IMR-90 (cell line): Measurements from ENCODE around the gene DNM2. TPM values are rescaled to one million over a fixed set of nuclear protein-coding genes. Genes with fewer than 3 reads are reported as not detected.

ENCODE experiments used
- ATAC-seq: fragments of 200-7000 bp; cut with Tn5 transposase; 2 replicates; pipeline ENCODE4 v1.9.1; 2020; ENCODE audit warnings: low read depth, mild to moderate bottlenecking, moderate library complexity
- BruUV-seq: library from RNA; stranded (reverse); fragments of 400-500 nt; replicated peaks from 2 replicates; lab custom pipeline; 2021; lab: Mats Ljungman, UMichigan
- CTCF ChIA-PET: fragments of 300-600 bp; formaldehyde crosslinking; extraction: SDS; loops from one replicate; lab custom pipeline; 2021; ENCODE audit warnings: antibody characterized with exemption; lab: Yijun Ruan, JAX
- POLR2A ChIA-PET: fragments of 300-600 bp; sonication (Branson Sonifier 250); formaldehyde crosslinking; loops from one replicate; lab custom pipeline; 2022; ENCODE audit warnings: antibody characterized with exemption; ENCODE audit not compliant: unreplicated experiment; lab: Charles Lee
- DNase-seq: peaks from one replicate; pipeline ENCODE4 v3.0.0; 2013
- H2AFZ ChIP-seq: replicated peaks from 2 replicates; pipeline ENCODE3; 2013; ENCODE audit warnings: low read length, mild to moderate bottlenecking; ENCODE audit not compliant: poor library complexity
- H2AK5ac ChIP-seq: 2 replicates; pipeline ENCODE4 v1.6.1; 2013; ENCODE audit warnings: low read depth, low read length, inconsistent platforms
- H2AK9ac ChIP-seq: replicated peaks from 2 replicates; pipeline ENCODE3; 2013; ENCODE audit warnings: mild to moderate bottlenecking, low read depth, low read length, moderate library complexity; ENCODE audit not compliant: poor library complexity
- H2BK120ac ChIP-seq: 2 replicates; pipeline ENCODE4 v1.6.1; 2013; ENCODE audit warnings: low read depth, low read length, inconsistent platforms
- H2BK15ac ChIP-seq: 3 replicates; pipeline ENCODE4 v1.6.1; 2013; ENCODE audit warnings: low read depth, low read length, inconsistent platforms
- H2BK20ac ChIP-seq: 2 replicates; pipeline ENCODE4 v1.6.1; 2013; ENCODE audit warnings: low read depth, mild to moderate bottlenecking, inconsistent platforms, low read length, moderate library complexity
- H2BK5ac ChIP-seq: 2 replicates; pipeline ENCODE4 v1.6.1; 2013; ENCODE audit warnings: mild to moderate bottlenecking, low read depth, low read length, inconsistent platforms; ENCODE audit not compliant: poor library complexity, severe bottlenecking
- H3K14ac ChIP-seq: replicated peaks from 2 replicates; pipeline ENCODE4 v1.6.1; 2013; ENCODE audit warnings: low read depth, low read length, inconsistent platforms
- H3K18ac ChIP-seq: 2 replicates; pipeline ENCODE4 v1.6.1; 2013; ENCODE audit warnings: low read depth, low read length, control low read depth
- H3K23ac ChIP-seq: 2 replicates; pipeline ENCODE4 v1.6.1; 2013; ENCODE audit warnings: low read depth, low read length, inconsistent platforms
- H3K27ac ChIP-seq: 2 replicates; pipeline ENCODE4 v1.5.1; 2013; ENCODE audit warnings: mild to moderate bottlenecking, control low read depth, low read length; ENCODE audit not compliant: insufficient read depth
- H3K27me3 ChIP-seq: 2 replicates; pipeline ENCODE4 v1.6.1; 2013; ENCODE audit warnings: low read length; ENCODE audit not compliant: control insufficient read depth, insufficient read depth
- H3K36me3 ChIP-seq: 2 replicates; pipeline ENCODE4 v1.6.1; 2013; ENCODE audit warnings: low read length, mixed read lengths; ENCODE audit not compliant: control insufficient read depth, insufficient read depth
- H3K4ac ChIP-seq: 2 replicates; pipeline ENCODE4 v1.6.1; 2013; ENCODE audit warnings: low read depth, low read length, inconsistent platforms
- H3K4me1 ChIP-seq: 2 replicates; pipeline ENCODE4 v1.6.1; 2013; ENCODE audit warnings: low read length, mixed read lengths; ENCODE audit not compliant: control insufficient read depth, insufficient read depth
- H3K4me2 ChIP-seq: 2 replicates; pipeline ENCODE4 v1.6.1; 2013; ENCODE audit warnings: low read depth, mild to moderate bottlenecking, control low read depth, low read length, moderate library complexity
- H3K4me3 ChIP-seq: 2 replicates; pipeline ENCODE4 v1.5.1; 2013; ENCODE audit warnings: low read depth, mild to moderate bottlenecking, control low read depth, low read length, moderate library complexity; ENCODE audit not compliant: insufficient read depth
- H3K56ac ChIP-seq: 2 replicates; pipeline ENCODE4 v1.6.1; 2013; ENCODE audit warnings: low read length, inconsistent platforms; ENCODE audit not compliant: insufficient read depth; ENCODE audit errors: extremely low read depth
- H3K79me1 ChIP-seq, 2 experiments: 2 replicates each; pipeline ENCODE4 v1.6.1; 2013; ENCODE audit warnings: low read length in 2 of 2, inconsistent platforms in 1 of 2, low read depth in 1 of 2
- H3K9ac ChIP-seq: 2 replicates; pipeline ENCODE4 v1.6.1; 2013; ENCODE audit warnings: low read depth, low read length, control low read depth
- H3K9me1 ChIP-seq: 2 replicates; pipeline ENCODE4 v1.6.1; 2013; ENCODE audit warnings: low read length, inconsistent platforms; ENCODE audit not compliant: insufficient read depth
- H3K9me3 ChIP-seq: 2 replicates; pipeline ENCODE4 v1.6.1; 2013; ENCODE audit warnings: low read length; ENCODE audit not compliant: control insufficient read depth, insufficient read depth
- H4K20me1 ChIP-seq: 2 replicates; pipeline ENCODE4 v1.6.1; 2013; ENCODE audit warnings: low read length, inconsistent platforms; ENCODE audit not compliant: insufficient read depth
- H4K5ac ChIP-seq: 2 replicates; pipeline ENCODE4 v1.6.1; 2013; ENCODE audit warnings: mild to moderate bottlenecking, low read depth, low read length, control low read depth
- H4K8ac ChIP-seq, 2 experiments: 2 replicates each; pipeline ENCODE4 v1.6.1; 2013; ENCODE audit warnings: low read depth in 2 of 2, low read length in 2 of 2, control low read depth in 1 of 2, inconsistent platforms in 1 of 2
- H4K91ac ChIP-seq: 2 replicates; pipeline ENCODE4 v1.6.1; 2013; ENCODE audit warnings: low read depth, low read length, inconsistent platforms; ENCODE audit not compliant: insufficient read depth
- CEBPB ChIP-seq: IDR thresholded peaks from 2 replicates; pipeline ENCODE4 v1.6.1; 2012; ENCODE audit warnings: low read depth, low read length, improper control_type of control experiment
- CHD1 ChIP-seq: IDR thresholded peaks from 2 replicates; pipeline ENCODE4 v1.6.1; 2012; ENCODE audit warnings: low read depth, low read length, improper control_type of control experiment
- CTCF ChIP-seq: conservative IDR thresholded peaks from 2 replicates; pipeline ENCODE4 v1.5.1; 2012; ENCODE audit warnings: mild to moderate bottlenecking, low read depth, low read length, improper control_type of control experiment
- FOS ChIP-seq: fragments of 150-350 bp; IDR thresholded peaks from 2 replicates; pipeline ENCODE4 v1.6.1; 2016; ENCODE audit warnings: low read depth, low read length
- MAFK ChIP-seq: IDR thresholded peaks from 2 replicates; pipeline ENCODE4 v1.6.1; 2012; ENCODE audit warnings: low read depth, low read length, improper control_type of control experiment
- MAZ ChIP-seq: IDR thresholded peaks from 2 replicates; pipeline ENCODE4 v1.6.1; 2012; ENCODE audit warnings: low read depth, mild to moderate bottlenecking, low read length, improper control_type of control experiment, moderate library complexity, borderline replicate concordance
- USF2 ChIP-seq: fragments of 150-350 bp; IDR thresholded peaks from 2 replicates; pipeline ENCODE4 v1.6.1; 2017; ENCODE audit warnings: mild to moderate bottlenecking, antibody characterized with exemption, low read length, low read depth
- WGBS, 2 experiments: methylation state at CpG; one replicate each; pipeline versions ENCODE4 v1.1.5 to v1.1.7; 2013; ENCODE audit warnings: missing lambda C conversion rate in 2 of 2; ENCODE audit not compliant: insufficient read length in 1 of 2; ENCODE audit errors: extremely low coverage in 2 of 2; 5-methylcytosine and 5-hydroxymethylcytosine counted together
- dilution Hi-C: fragments of 300-500 bp; cut with HindIII; formaldehyde crosslinking; loops from one replicate; pipeline ENCODE4 v1.14.3; 2018; ENCODE audit warnings: low sequenced_read_pairs; ENCODE audit not compliant: unreplicated experiment
- in situ Hi-C: fragments of 300-500 bp; cut with MboI; formaldehyde crosslinking; loops from 3 replicates; pipeline ENCODE4 v1.14.3; 2019; ENCODE audit warnings: low sequenced_read_pairs, inconsistent platforms, mixed read lengths
- intact Hi-C: fragments of 100-400 bp; cut with micrococcal nuclease; formaldehyde crosslinking; loops from 2 replicates; pipeline ENCODE4 v1.10.0; 2022
- polyA plus RNA-seq, 3 experiments: library from polyadenylated mRNA; depleted of rRNA; stranded (reverse); fragments of >200 nt; gene quantifications; 2 replicates each; pipeline ENCODE4 v1.2.3, GENCODE V29; 2012; ENCODE audit warnings: low replicate concordance in 1 of 3
- total RNA-seq: library from RNA; depleted of rRNA; stranded (reverse); fragments of >200 nt; gene quantifications from 2 replicates; pipeline ENCODE4 v1.2.3, GENCODE V29; 2012

DNM2 gene
- total and polyA plus RNA-seq, 2 of the 4 experiments (the other 2 are of a cell fraction), result 55.6 to 74.2 TPM

GRCh38 chr19:10686193-10686592 is 31.7 kb upstream of the DNM2 start:
- Histone ChIP-seq H4K91ac (no peak overlapping the region), H3K56ac (no peak overlapping the region), H4K8ac (no peak overlapping the region), H3K9ac (no peak overlapping the region), H3K18ac (no peak overlapping the region), H2BK120ac (no peak overlapping the region), H3K23ac (no peak overlapping the region), H2AK9ac (no peak overlapping the region), H2BK20ac (no peak overlapping the region), H4K5ac (no peak overlapping the region), H3K27me3 (no peaks in the 10 kb centered on the region), H2AFZ (no peak overlapping the region), H2BK5ac (no peak overlapping the region), H3K14ac (no peak overlapping the region), H2AK5ac (no peak overlapping the region), H3K36me3 (peaks cover 91% of the 10 kb centered on the region), H3K4me1 (no peaks in the 10 kb centered on the region), H2BK15ac (no peak overlapping the region), H3K9me1 (peaks cover under 1% of the 10 kb centered on the region; the same call in 1 of the 2 replicates), H3K4me2 (no peak overlapping the region), H3K4me3 (no peak overlapping the region), H3K9me3 (no peaks in the 10 kb centered on the region), H3K27ac (no peak overlapping the region), H3K79me1 (peaks cover 39 to 65% of the 10 kb centered on the region in 2 experiments), H4K20me1 (peaks cover 72% of the 10 kb centered on the region), H3K4ac (no peak overlapping the region)
- 93% methylated on average over 6 of the region's 10 CpGs; no CpG with 5 or more reads in 1 of the 2 experiments for WGBS, 2 experiments
- no TSS peak for BruUV-seq
- ATAC-seq (no peak), DNase-seq (no peak)
- ChIA-PET POLR2A (no interaction called here), CTCF (no interaction called here)
- TF ChIP-seq CEBPB (no peak), MAZ (no peak), CTCF (no peak), MAFK (no peak), USF2 (no peak), CHD1 (no peak), FOS (no peak)
- dilution Hi-C loops, result no loop called here
- in situ Hi-C loops, result no loop called here
- intact Hi-C loops, result no loop called here
